ENCODE data around the gene CAMK2D.
A peak's percentile ranks its signal among the peaks of the same experiment; 100 is the strongest.

- TF ChIP-seq CTCF (IDR thresholded peaks at IDR 0.05) (no peak), POLR2AphosphoS5 (IDR thresholded peaks at IDR 0.05; ENCODE audit: insufficient read depth in 1 of 2, low read depth in 1 of 2) (peak in 1 of 2 donors; percentile 55), POLR2A (IDR thresholded peaks at IDR 0.05) (no peak)
Measured at GRCh38 chr4:113474017-113474416, 287.5 kb downstream of the CAMK2D start.
